SK-N-DZ (cell line): Measurements from ENCODE around the gene FLG.
"Not testable (repeated sequence)": the region's sequence is repeated elsewhere in the genome, so short reads cannot be mapped to it uniquely, and the experiment has no call there.

ENCODE experiments used
- DNase-seq: peaks from one replicate; pipeline ENCODE4 v3.0.0-alpha.2; 2015; ENCODE audit warnings: low spot score

Gene FLG

GRCh38 chr1:152303139-152303872 lies 21.7 kb downstream of the FLG start:
- not testable (repeated sequence) for DNase-seq

- not testable (repeated sequence) for DNase-seq
Observed at GRCh38 chr1:152256394-152256793, 68.6 kb downstream of the FLG start.
